ENCODE data around the gene COPA.

GRCh38 chr1:160377585-160378206 lies 34.6 kb upstream of the COPA start:
- TF ChIP-seq CTCF (conservative IDR thresholded peaks at IDR 0.05) (no peak), ZFX (IDR thresholded peaks at IDR 0.05) (no peak)

Data from C4-2B (cell line).